A673 (cell line): ENCODE data around the gene EXOG.

Experiments
- CTCF ChIP-seq: fragments of 300-800, 200-600 bp; sonication (generic); conservative IDR thresholded peaks from 2 replicates; pipeline ENCODE4 v1.5.1; 2017; ENCODE audit warnings: low read depth, mild to moderate bottlenecking, antibody characterized with exemption, low read length, moderate library complexity, mixed read lengths
- EZH2 ChIP-seq: fragments of 200-600 bp; sonication (generic); IDR thresholded peaks from 2 replicates; pipeline ENCODE4 v1.6.1; 2017; ENCODE audit warnings: borderline replicate concordance, low read depth, mild to moderate bottlenecking, mixed read lengths, antibody characterized with exemption, low read length; ENCODE audit not compliant: poor library complexity, severe bottlenecking

DNA sequence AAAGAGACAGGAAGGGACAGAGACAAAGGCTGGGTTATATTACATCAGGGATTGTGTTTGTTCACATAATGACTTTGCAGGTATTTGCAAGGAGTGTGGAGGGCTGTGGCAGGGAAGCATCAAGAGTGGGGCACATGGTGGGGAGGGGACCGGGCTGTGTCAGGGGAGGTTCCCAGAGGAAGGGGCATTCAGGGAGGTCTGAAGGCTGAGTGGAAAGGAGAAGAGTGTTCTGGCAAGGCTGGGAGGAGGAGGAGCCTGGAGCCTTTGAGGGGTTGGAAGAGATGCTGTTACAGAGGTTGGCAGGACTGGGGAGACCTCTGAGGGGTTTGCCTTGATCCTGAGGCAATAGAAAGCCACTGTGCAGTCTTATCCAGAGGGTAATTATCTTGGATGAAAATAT, 49.4 kb downstream of the EXOG start:
- TF ChIP-seq CTCF (no peak), EZH2 (no peak)
